HEK293 (cell line): ENCODE measurements around the gene OPN1LW.

Source experiments
- CTCF ChIP-seq: fragments of 450-650 bp; formaldehyde crosslinking; IDR thresholded peaks from 2 replicates; pipeline ENCODE4 v1.5.1; 2016; ENCODE audit warnings: missing biosample characterization, missing genetic modification characterization
- GFI1B ChIP-seq: fragments of 450-650 bp; formaldehyde crosslinking; IDR thresholded peaks from 2 replicates; pipeline ENCODE4 v1.5.1; 2016; ENCODE audit warnings: missing biosample characterization, missing genetic modification characterization
- REPIN1 ChIP-seq: fragments of 450-650 bp; formaldehyde crosslinking; IDR thresholded peaks from 2 replicates; pipeline ENCODE4 v1.5.1; 2017; ENCODE audit warnings: missing biosample characterization, missing genetic modification characterization, low read depth
- SP2 ChIP-seq: fragments of 450-650 bp; formaldehyde crosslinking; IDR thresholded peaks from 2 replicates; pipeline ENCODE4 v1.5.1; 2016; ENCODE audit warnings: missing biosample characterization, missing genetic modification characterization
- TSHZ1 ChIP-seq: fragments of 450-650 bp; formaldehyde crosslinking; IDR thresholded peaks from 2 replicates; pipeline ENCODE4 v1.5.1; 2016; ENCODE audit warnings: missing biosample characterization, missing genetic modification characterization, borderline replicate concordance
- ZBTB21 ChIP-seq: fragments of 450-650 bp; formaldehyde crosslinking; IDR thresholded peaks from 2 replicates; pipeline ENCODE4 v1.5.1; 2017; ENCODE audit warnings: missing biosample characterization, missing genetic modification characterization
- ZIC2 ChIP-seq: fragments of 450-650 bp; formaldehyde crosslinking; IDR thresholded peaks from 2 replicates; pipeline ENCODE4 v1.5.1; 2016; ENCODE audit warnings: missing biosample characterization, missing genetic modification characterization
- ZNF133 ChIP-seq: fragments of 450-650 bp; formaldehyde crosslinking; IDR thresholded peaks from 2 replicates; pipeline ENCODE4 v1.5.1; 2016; ENCODE audit warnings: missing biosample characterization, missing genetic modification characterization
- ZNF18 ChIP-seq: fragments of 450-650 bp; formaldehyde crosslinking; IDR thresholded peaks from 2 replicates; pipeline ENCODE4 v1.5.1; 2016; ENCODE audit warnings: missing biosample characterization, missing genetic modification characterization
- ZNF23 ChIP-seq: fragments of 450-650 bp; formaldehyde crosslinking; IDR thresholded peaks from 2 replicates; pipeline ENCODE4 v1.5.1; 2016; ENCODE audit warnings: missing biosample characterization, missing genetic modification characterization, borderline replicate concordance
- ZNF423 ChIP-seq: fragments of 450-650 bp; formaldehyde crosslinking; IDR thresholded peaks from 2 replicates; pipeline ENCODE4 v1.5.1; 2016; ENCODE audit warnings: missing biosample characterization, missing genetic modification characterization
- ZNF473 ChIP-seq: fragments of 450-650 bp; formaldehyde crosslinking; IDR thresholded peaks from 2 replicates; pipeline ENCODE4 v1.5.1; 2017; ENCODE audit warnings: missing biosample characterization, missing genetic modification characterization
- TF ChIP-seq, protein P1 (sequence below): fragments of 450-650 bp; formaldehyde crosslinking; IDR thresholded peaks from 2 replicates; pipeline ENCODE4 v1.5.1; 2016; ENCODE audit warnings: missing biosample characterization, missing genetic modification characterization
- TF ChIP-seq, protein P2 (sequence below): fragments of 450-650 bp; IDR thresholded peaks from 2 replicates; pipeline ENCODE4 v1.5.1; 2018; ENCODE audit warnings: missing biosample characterization, missing genetic modification characterization

DNA sequence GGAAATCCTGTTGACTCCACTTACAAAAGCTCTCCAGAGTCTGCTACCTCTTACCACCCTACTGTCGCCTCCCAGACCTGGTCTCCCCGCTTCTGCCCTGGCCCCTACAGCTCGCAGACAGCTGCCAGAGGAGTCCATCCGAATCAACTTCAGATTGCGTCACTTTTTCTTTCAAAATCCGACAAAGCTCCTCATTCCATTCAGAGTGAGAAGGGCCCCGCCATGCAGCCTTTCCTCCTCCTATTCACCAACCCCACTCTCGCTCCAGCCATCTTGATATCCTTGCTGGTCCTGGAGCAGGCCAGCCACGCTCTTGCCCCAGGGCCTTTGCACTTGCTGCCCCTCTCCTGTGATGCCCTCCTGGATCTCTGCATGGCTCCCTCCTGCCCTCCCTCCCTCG, 5.2 kb upstream of the OPN1LW start:
- TF ChIP-seq CTCF (no peak), SP2 (tag by site-specific recombination) (no peak), ZNF473 (tag by site-specific recombination) (no peak), ZBTB21 (tag by site-specific recombination) (no peak), ZNF23 (no peak), ZNF423 (tag by site-specific recombination) (no peak), ZNF18 (tag by site-specific recombination) (no peak), TSHZ1 (tag by site-specific recombination) (no peak), REPIN1 (tag by site-specific recombination) (no peak), ZIC2 (tag by site-specific recombination) (no peak), ZNF133 (no peak), GFI1B (tag by site-specific recombination) (no peak)
- TF ChIP-seq, protein P1, sequence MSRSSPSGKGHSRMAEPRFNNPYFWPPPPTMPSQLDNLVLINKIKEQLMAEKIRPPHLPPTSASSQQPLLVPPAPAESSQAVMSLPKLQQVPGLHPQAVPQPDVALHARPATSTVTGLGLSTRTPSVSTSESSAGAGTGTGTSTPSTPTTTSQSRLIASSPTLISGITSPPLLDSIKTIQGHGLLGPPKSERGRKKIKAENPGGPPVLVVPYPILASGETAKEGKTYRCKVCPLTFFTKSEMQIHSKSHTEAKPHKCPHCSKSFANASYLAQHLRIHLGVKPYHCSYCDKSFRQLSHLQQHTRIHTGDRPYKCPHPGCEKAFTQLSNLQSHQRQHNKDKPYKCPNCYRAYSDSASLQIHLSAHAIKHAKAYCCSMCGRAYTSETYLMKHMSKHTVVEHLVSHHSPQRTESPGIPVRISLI (tag by site-specific recombination): no peak
- TF ChIP-seq, protein P2, sequence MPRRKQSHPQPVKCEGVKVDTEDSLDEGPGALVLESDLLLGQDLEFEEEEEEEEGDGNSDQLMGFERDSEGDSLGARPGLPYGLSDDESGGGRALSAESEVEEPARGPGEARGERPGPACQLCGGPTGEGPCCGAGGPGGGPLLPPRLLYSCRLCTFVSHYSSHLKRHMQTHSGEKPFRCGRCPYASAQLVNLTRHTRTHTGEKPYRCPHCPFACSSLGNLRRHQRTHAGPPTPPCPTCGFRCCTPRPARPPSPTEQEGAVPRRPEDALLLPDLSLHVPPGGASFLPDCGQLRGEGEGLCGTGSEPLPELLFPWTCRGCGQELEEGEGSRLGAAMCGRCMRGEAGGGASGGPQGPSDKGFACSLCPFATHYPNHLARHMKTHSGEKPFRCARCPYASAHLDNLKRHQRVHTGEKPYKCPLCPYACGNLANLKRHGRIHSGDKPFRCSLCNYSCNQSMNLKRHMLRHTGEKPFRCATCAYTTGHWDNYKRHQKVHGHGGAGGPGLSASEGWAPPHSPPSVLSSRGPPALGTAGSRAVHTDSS (tag by site-specific recombination): no peak
